ENCODE results near the gene RNF212.

Gene RNF212

DNA sequence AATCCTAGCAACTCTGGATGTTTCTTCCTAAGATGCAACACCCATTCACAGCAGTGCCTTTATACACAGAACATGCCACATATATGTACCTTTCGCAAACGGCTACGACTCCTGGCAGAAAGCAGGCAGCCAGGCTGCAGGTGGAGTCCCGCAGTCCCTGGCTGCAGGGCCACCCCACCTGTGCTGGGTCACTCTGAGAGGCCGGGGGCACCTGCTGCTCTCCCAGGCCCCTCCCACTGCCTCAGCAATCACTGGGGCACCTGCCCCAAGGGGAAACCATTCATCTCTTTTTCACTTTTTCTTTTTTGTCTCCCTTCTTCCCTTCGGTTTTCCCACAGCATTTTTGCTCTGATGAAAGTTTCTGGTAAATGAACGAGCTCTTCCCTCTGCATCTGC, 28.0 kb downstream of the RNF212 start (continued):
- TF ChIP-seq, protein P1, sequence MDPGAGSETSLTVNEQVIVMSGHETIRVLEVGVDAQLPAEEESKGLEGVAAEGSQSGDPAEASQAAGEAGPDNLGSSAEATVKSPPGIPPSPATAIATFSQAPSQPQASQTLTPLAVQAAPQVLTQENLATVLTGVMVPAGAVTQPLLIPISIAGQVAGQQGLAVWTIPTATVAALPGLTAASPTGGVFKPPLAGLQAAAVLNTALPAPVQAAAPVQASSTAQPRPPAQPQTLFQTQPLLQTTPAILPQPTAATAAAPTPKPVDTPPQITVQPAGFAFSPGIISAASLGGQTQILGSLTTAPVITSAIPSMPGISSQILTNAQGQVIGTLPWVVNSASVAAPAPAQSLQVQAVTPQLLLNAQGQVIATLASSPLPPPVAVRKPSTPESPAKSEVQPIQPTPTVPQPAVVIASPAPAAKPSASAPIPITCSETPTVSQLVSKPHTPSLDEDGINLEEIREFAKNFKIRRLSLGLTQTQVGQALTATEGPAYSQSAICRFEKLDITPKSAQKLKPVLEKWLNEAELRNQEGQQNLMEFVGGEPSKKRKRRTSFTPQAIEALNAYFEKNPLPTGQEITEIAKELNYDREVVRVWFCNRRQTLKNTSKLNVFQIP (CRISPR knock-in tag; IDR thresholded peaks at IDR 0.05; ENCODE audit: borderline replicate concordance, low read depth) = no peak
- TF ChIP-seq TOX (CRISPR knock-in tag; IDR thresholded peaks at IDR 0.05; ENCODE audit: borderline replicate concordance) = no peak
- TF ChIP-seq BACH2 (CRISPR knock-in tag; IDR thresholded peaks at IDR 0.05; ENCODE audit: borderline replicate concordance) = no peak
- TF ChIP-seq PPARA (CRISPR knock-in tag; IDR thresholded peaks at IDR 0.05; ENCODE audit: borderline replicate concordance) = no peak
- no peak for TF ChIP-seq ZFP3 (CRISPR knock-in tag; IDR thresholded peaks at IDR 0.05)
- no peak for TF ChIP-seq GLIS3 (CRISPR knock-in tag; IDR thresholded peaks at IDR 0.05)
- no peak for TF ChIP-seq ZNF70 (CRISPR knock-in tag; IDR thresholded peaks at IDR 0.05)
- no peak for TF ChIP-seq RARB (CRISPR knock-in tag; IDR thresholded peaks at IDR 0.05)
- TF ChIP-seq ESRRG (CRISPR knock-in tag; IDR thresholded peaks at IDR 0.05) = no peak

DNA sequence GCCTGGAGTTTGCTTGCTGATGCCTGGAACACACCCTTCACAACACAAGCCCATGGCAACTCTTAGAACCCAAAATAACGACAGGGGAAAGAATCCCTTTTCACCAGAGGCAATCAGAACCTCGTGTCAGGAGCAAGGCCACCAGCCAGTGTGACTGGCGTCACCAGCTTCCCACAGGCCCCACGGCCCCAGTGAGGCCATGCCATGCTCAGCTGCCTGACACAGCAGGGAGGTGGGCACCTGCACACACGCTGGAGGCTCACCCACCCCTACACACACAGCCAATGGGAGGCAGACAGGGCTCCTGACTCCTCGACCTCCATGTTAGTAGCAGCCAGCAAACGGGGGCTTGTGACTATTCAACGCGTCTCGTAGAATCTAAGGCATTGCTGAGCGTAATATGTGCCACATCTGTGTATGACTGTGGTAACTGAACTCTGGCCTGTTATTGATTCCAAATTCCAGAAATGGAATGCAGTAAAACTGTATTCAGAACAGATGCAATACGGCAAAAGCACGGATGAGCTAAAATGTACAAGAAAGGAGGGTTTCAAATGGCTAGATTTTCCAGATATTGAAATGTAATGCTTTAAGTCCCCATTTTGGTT, 28.5 kb downstream of the RNF212 start:
- TF ChIP-seq, protein P2, sequence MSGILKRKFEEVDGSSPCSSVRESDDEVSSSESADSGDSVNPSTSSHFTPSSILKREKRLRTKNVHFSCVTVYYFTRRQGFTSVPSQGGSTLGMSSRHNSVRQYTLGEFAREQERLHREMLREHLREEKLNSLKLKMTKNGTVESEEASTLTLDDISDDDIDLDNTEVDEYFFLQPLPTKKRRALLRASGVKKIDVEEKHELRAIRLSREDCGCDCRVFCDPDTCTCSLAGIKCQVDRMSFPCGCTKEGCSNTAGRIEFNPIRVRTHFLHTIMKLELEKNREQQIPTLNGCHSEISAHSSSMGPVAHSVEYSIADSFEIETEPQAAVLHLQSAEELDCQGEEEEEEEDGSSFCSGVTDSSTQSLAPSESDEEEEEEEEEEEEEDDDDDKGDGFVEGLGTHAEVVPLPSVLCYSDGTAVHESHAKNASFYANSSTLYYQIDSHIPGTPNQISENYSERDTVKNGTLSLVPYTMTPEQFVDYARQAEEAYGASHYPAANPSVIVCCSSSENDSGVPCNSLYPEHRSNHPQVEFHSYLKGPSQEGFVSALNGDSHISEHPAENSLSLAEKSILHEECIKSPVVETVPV (CRISPR knock-in tag; IDR thresholded peaks at IDR 0.05) = no peak
- TF ChIP-seq, protein P3, sequence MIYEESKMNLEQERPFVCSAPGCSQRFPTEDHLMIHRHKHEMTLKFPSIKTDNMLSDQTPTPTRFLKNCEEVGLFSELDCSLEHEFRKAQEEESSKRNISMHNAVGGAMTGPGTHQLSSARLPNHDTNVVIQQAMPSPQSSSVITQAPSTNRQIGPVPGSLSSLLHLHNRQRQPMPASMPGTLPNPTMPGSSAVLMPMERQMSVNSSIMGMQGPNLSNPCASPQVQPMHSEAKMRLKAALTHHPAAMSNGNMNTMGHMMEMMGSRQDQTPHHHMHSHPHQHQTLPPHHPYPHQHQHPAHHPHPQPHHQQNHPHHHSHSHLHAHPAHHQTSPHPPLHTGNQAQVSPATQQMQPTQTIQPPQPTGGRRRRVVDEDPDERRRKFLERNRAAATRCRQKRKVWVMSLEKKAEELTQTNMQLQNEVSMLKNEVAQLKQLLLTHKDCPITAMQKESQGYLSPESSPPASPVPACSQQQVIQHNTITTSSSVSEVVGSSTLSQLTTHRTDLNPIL (CRISPR knock-in tag; IDR thresholded peaks at IDR 0.05; ENCODE audit: low read depth) = no peak
- TF ChIP-seq PPARA (CRISPR knock-in tag; IDR thresholded peaks at IDR 0.05; ENCODE audit: borderline replicate concordance) (no peak), CSDC2 (CRISPR knock-in tag; IDR thresholded peaks at IDR 0.05) (no peak), ARNTL (CRISPR knock-in tag; IDR thresholded peaks at IDR 0.05; ENCODE audit: borderline replicate concordance, low read depth) (no peak), TOX (CRISPR knock-in tag; IDR thresholded peaks at IDR 0.05; ENCODE audit: borderline replicate concordance) (no peak), ZFP30 (CRISPR knock-in tag; IDR thresholded peaks at IDR 0.05) (no peak), ESRRG (CRISPR knock-in tag; IDR thresholded peaks at IDR 0.05) (no peak), ZNF565 (CRISPR knock-in tag; conservative IDR thresholded peaks at IDR 0.05; ENCODE audit: low read depth) (no peak), SNAI2 (CRISPR knock-in tag; IDR thresholded peaks at IDR 0.05) (no peak), ZFP3 (CRISPR knock-in tag; IDR thresholded peaks at IDR 0.05) (no peak), RARB (CRISPR knock-in tag; IDR thresholded peaks at IDR 0.05) (no peak)
- TF ChIP-seq, protein P1 (CRISPR knock-in tag; IDR thresholded peaks at IDR 0.05; ENCODE audit: borderline replicate concordance, low read depth) = no peak
- TF ChIP-seq, protein P4, sequence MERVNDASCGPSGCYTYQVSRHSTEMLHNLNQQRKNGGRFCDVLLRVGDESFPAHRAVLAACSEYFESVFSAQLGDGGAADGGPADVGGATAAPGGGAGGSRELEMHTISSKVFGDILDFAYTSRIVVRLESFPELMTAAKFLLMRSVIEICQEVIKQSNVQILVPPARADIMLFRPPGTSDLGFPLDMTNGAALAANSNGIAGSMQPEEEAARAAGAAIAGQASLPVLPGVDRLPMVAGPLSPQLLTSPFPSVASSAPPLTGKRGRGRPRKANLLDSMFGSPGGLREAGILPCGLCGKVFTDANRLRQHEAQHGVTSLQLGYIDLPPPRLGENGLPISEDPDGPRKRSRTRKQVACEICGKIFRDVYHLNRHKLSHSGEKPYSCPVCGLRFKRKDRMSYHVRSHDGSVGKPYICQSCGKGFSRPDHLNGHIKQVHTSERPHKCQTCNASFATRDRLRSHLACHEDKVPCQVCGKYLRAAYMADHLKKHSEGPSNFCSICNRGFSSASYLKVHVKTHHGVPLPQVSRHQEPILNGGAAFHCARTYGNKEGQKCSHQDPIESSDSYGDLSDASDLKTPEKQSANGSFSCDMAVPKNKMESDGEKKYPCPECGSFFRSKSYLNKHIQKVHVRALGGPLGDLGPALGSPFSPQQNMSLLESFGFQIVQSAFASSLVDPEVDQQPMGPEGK (CRISPR knock-in tag; IDR thresholded peaks at IDR 0.05; ENCODE audit: borderline replicate concordance) = no peak
- ATAC-seq = no peak

DNA sequence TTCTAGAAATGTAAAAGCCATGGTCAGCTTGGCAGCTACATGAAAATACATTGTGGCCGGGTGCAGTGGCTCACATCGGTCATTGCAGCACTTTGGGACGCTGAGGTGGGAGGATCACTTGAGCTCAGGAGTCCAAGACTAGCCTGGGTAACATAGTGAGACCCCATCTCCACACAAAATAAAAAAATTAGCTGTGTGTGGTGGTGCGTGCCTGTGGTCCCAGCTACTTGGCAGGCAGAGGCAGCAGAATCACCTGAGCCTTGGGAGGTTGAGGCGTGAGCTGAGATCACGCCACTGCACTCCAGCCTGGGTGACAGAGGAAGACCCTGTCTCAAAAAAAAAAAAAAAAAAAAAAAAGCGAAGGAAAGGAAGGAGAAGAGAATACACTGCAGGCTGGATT, 29.0 kb downstream of the RNF212 start:
- no peak for ATAC-seq
- TF ChIP-seq RARB (CRISPR knock-in tag; IDR thresholded peaks at IDR 0.05) (no peak), PPARA (CRISPR knock-in tag; IDR thresholded peaks at IDR 0.05; ENCODE audit: borderline replicate concordance) (no peak), ARNTL (CRISPR knock-in tag; IDR thresholded peaks at IDR 0.05; ENCODE audit: borderline replicate concordance, low read depth) (no peak), ZFP30 (CRISPR knock-in tag; IDR thresholded peaks at IDR 0.05) (no peak), ISL1 (CRISPR knock-in tag; IDR thresholded peaks at IDR 0.05) (no peak), CSDC2 (CRISPR knock-in tag; IDR thresholded peaks at IDR 0.05) (no peak), ZNF8 (CRISPR knock-in tag; IDR thresholded peaks at IDR 0.05) (no peak), BACH2 (CRISPR knock-in tag; IDR thresholded peaks at IDR 0.05; ENCODE audit: borderline replicate concordance) (no peak), TOX (CRISPR knock-in tag; IDR thresholded peaks at IDR 0.05; ENCODE audit: borderline replicate concordance) (no peak), ZFP3 (CRISPR knock-in tag; IDR thresholded peaks at IDR 0.05) (no peak)
- TF ChIP-seq, protein P5, sequence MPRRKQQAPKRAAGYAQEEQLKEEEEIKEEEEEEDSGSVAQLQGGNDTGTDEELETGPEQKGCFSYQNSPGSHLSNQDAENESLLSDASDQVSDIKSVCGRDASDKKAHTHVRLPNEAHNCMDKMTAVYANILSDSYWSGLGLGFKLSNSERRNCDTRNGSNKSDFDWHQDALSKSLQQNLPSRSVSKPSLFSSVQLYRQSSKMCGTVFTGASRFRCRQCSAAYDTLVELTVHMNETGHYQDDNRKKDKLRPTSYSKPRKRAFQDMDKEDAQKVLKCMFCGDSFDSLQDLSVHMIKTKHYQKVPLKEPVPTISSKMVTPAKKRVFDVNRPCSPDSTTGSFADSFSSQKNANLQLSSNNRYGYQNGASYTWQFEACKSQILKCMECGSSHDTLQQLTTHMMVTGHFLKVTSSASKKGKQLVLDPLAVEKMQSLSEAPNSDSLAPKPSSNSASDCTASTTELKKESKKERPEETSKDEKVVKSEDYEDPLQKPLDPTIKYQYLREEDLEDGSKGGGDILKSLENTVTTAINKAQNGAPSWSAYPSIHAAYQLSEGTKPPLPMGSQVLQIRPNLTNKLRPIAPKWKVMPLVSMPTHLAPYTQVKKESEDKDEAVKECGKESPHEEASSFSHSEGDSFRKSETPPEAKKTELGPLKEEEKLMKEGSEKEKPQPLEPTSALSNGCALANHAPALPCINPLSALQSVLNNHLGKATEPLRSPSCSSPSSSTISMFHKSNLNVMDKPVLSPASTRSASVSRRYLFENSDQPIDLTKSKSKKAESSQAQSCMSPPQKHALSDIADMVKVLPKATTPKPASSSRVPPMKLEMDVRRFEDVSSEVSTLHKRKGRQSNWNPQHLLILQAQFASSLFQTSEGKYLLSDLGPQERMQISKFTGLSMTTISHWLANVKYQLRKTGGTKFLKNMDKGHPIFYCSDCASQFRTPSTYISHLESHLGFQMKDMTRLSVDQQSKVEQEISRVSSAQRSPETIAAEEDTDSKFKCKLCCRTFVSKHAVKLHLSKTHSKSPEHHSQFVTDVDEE (CRISPR knock-in tag; IDR thresholded peaks at IDR 0.05) = no peak
- TF ChIP-seq, protein P2 (CRISPR knock-in tag; IDR thresholded peaks at IDR 0.05) = no peak
